GM18517 (cell line): ENCODE data around the gene DUSP15.
"Not testable (repeated sequence)": the region's sequence is repeated elsewhere in the genome, so short reads cannot be mapped to it uniquely, and the experiment has no call there.

Experiments used
- ATAC-seq: cut with Tn5 transposase; IDR thresholded peaks from one replicate; pipeline ENCODE4 v1.9.1; 2021; ENCODE audit warnings: mild to moderate bottlenecking, moderate library complexity; ENCODE audit not compliant: unreplicated experiment

The DUSP15 gene

DNA sequence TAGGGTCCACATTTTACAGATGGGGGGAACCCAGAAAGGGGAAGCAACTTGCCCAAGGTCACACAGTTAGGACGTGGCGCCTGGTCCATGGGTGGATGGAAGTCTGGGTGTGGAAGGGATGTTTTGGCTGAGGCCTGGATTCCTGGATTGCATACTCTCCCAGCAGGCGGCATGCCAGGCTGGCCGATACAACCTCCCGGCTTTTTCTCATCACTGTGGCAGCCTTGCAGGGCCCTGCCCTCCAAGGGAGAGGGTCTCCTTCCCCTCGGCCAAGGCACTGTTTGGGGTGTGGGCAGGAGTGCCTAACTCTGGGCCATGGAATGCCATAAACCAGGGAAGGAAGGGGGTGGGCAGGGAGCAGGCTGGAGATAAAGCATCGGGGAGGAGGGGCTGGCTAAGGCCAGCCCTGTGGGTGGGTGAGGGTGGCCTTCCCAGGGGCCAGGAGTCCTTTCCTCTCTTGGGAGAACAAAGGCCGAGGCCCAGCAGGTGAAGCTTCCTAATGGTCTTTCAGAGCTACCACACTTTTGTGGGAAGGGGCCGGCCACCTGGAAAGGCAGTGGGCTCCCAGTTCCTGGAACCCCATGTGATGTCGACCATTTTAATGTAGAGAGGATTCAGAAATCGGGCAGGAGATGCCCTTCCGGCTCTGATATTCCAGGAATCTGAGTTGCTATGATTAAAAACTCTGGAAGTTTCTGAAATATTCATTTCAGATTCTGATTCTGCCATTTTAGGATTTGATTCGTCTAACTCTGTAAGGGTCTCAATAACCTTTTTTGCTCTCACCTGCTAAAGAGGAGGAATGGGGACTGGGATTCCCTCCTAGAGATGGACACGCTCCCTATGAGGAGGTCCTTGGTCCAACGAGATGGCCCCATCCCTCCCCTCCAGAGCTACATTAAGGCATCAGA, 29.2 kb downstream of the DUSP15 start:
- no peak for ATAC-seq

DNA sequence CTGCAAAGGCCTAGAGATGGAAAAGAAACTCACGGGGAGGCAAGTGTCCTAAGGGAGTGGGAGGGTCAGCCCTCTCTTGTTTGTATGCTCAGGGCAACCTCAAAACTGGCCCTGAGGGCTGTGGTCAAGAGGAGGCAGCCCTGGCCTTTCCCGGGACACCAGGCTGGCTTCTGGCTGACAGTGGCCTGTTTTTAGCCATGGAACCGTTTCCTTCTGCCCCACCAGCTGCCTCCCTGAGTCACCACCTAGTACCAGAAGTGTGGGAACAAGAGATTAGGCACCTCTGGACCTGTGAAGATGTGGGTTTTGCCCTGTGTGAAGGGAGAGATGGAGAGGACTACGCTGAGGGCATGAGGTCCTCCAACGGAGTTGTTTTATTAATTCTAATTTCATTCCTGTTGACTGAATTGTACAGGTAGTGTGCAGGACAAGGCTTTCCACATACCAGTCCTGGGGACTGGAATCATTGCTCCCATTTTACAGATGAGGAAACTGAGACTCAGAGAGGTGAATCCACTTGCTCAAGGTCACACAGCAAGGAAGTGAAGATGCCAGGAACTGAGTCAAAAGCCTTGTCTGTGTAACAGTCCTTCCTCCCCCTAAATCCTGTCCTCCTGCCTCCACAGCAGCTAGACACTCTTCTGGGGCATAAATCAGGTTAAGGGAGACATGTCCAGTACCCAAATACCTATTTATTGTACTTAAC, 30.4 kb downstream of the DUSP15 start:
- ATAC-seq = no peak

DNA sequence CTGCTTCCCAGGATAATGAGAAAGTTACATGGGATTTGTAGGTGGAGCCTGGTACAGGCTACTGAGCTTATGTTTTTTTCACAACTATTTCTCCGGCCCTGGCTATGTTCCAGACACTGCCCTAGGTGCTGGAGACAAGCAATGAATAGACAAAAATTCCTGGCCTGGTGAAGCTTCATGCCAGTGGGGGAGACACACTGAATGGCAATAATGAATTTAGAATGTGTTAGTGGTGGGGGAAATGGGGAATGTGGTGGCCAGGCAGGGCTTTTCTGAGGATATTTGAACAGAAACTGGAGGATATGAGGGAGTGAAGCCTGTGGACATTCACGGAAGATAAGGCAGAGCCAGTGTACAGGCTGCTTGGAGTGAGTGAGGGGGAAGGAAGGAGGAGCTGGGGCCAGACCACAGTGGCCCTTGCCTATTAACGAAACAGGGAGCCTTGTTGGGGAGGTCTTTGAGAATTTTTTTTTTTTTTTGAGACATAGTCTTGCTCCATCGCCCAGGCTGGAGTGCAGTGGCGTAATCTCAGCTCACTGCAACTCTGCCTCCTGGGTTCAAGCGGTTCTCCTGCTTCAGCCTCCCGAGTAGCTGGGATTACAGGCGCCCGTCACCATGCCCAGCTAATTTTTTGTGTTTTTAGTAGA, 31.6 kb downstream of the DUSP15 start:
- ATAC-seq = no peak

DNA sequence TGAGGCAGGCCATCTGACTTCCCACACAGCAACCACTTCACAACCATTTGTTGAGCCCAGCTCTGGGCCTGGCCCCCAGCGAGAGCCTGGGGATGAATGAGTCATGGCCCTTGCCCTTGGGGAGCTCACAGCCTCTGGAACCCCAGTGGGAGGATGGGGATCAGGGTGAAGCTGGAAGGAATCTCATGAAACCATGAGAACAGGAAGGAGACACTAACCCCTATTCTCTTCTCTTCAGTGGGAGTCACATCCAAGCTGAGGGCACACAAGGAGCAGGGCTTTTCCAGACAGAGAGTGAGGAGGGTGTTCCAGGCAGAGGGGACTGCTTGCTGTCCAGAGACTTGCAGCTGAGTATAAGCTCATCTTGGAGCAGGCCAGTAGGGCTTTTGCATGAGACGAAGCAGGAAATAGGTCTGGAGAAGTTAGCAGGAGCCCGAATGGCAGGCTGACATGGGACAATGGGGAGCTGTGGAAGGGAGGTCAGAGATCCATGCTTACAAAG, 32.4 kb downstream of the DUSP15 start:
- no peak for ATAC-seq

DNA sequence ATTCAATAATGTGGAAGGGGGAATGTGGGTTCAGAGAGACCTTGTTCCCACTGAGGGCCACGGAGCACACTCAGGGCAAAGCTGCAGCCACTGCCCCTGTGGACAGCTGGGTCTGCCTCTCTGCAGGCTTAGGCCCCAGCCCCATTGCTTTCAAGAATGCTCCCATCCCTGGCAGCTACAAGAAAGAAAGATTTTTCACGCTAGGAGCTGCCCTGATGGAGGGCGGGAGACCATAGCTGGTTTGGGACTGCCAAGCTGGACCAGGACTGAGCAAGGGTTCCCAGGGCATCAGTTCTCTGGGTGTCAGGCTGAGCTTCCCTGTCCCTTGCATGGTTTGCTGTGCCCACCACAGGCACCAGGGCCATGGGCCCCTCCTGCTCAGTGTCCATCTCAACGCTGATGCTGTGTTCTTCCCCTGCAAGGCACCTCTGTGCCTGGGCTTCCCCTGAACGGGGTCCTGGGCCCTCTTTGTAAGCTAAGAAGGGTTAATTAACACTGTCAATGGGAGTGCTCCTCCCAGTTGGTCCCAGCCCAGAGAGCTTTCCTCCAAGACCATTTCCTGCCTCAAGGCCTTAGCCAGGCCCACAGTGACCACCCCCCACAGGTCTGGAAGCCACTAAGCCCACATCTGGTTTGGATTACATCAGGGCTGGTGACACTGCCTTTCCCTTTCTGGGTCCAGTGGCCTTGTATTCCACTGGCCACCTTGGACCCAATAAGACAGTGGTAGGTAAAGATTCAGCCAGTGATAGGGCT, 33.3 kb downstream of the DUSP15 start:
- no peak for ATAC-seq

DNA sequence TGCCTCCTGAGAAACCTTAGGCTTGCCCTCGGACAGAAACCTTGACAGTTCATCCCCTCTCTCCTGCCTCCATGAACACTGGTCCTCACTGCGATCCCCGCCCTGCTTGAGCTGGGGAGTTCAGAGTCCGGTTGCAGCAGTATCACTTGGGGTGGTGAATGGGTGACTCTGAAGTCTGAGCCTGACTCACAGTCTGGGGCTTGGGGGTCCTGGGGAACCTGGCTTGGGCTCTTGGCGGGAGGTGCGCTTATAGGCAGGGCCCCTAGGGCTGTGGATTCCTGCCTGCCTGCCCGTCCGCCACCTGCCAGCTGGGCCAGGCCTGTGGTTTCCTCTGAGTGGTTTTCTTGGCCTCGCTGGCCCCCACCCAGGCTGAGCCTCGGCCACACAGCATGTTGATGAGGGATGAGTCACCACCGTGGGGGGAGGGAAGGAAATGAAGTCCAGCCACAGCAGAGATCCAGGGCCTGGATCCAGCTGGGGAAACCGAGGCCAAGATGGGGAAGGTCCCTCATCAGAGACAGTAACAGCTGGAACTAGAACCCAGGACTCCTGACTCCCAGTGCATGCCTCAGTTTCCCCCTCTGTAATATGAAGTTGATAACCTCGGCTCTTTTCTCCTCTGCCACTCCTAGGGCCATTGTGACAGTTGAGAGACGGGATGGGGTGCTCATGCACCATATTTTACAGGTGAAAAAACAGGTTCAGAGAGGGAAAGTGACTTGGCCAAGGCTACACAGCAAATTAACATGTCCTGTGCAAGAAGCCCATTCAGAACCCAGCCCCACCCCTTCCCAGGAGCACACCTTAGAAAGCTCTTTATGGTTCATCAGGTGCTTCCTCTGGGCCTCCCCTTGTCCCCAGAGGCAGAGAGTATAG, 34.1 kb downstream of the DUSP15 start:
- ATAC-seq = no peak

DNA sequence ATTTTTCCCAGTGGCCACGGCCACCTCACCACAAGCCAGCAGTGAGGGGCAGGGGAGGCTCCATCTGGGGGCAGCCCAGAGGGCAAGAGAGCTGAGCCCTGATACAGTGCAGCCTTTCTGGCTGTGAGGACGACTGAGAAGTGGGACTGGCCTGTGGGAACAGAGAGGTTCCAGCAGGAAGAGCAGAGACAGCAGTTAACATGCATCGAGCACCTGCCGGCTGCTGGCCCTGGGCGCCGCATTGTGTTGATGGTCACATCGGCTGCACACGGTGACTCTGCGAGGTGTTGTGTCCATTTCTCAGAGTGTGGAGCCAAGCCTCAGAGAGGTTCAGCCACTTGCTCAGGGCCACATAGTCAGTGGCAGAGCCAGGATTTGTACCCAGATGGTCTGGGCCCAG, 34.8 kb downstream of the DUSP15 start:
- no peak for ATAC-seq

DNA sequence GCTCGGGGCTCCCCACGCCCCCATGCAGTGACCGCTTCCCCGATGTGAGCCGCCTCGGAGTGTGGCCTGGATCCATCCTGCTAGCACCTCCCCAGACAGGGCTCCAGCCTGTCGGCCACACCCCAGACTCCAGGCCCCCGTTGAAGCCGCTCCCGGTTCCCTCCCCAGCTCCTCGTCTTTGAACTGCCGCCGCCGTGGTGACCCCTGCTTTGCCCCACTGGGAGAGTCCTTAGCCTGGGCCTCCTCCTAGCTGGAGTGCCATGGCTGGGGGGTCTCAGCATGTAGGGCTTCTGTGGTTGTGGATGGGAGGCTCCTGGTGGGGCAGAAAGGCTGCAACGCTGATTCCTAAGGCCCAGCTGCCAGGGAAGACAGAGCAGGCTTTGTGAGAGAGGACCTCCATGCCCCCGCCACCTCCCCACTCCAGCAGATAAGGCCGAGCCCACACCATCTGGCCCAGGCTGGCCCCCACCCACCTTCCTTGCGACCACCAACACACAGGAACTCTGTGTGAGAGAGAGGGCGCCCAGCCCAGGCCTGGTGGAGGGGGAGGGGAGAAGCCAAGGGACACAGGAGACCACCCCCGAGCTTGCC, 36.3 kb downstream of the DUSP15 start:
- ATAC-seq = no peak

DNA sequence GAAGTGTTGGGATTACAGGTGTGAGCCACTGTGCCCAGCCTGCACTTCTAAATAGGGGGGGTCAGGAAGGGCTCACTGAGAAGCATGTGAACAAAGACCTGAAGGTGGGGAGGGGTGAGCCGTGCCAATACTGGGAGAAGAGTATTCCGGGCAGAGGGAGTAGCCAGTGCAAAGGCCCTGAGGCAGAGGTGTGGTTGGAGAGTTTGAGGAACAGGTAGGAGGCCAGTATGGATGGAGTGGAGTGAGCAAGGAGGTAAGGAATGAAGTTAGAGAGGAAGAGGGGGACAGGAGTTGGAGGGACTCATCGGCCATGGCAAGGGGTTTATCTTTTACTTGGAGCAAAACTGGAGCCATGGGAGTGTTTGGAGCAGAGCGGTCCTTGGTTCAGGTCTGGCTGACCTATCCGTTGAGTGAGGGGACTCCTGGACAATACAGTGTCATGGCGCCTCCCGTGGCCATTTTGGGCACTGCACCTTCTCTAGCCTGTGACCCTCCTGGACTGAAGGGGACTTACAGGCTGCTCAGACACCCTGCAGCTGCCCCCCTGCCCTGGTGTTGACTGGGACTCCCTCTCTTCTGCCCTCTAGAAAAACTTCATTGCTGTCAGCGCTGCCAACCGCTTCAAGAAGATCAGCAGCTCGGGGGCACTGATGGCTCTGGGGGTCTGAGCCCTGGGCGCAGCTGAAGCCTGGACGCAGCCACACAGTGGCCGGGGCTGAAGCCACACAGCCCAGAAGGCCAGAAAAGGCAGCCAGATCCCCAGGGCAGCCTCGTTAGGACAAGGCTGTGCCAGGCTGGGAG, 37.0 kb downstream of the DUSP15 start:
- ATAC-seq = no peak

DNA sequence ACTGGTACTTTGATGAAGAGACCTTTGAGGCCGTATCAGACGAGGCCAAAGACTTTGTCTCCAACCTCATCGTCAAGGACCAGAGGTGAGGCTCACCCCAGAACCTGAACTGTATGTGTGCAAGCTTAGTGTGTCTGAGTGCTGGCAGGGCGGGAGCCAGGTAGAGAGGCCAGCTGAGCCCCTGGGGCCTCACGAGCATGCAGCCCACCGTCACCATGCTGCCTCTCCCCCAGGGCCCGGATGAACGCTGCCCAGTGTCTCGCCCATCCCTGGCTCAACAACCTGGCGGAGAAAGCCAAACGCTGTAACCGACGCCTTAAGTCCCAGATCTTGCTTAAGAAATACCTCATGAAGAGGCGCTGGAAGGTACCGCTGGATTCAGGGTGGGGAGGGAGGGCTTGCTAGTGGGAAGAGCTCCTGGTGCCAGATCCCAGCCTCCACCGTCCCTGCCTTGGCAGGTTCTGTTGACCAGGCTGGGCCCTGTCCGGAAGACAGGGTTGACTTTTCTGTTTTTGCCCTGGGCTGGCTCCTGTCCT, 38.5 kb downstream of the DUSP15 start:
- no peak for ATAC-seq

DNA sequence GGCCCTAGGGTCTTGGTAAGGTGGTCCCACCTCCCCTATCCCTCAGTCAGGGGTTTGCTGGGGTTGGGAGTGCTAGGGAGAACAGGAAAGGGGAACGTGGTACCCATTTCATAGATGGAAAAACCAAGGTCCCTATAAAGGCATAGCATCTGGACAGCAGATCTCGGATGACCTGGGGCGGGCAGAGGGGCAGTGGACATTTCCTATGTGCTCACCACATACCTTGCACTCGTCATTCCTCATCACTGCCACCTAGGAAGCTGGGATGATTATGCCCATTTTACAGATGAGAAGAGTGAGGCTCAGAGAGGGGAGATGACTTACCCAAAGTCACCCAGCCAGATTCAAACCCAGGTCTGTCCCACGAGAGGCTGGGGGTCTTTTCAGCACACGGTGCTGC, 39.1 kb downstream of the DUSP15 start:
- ATAC-seq = no peak

DNA sequence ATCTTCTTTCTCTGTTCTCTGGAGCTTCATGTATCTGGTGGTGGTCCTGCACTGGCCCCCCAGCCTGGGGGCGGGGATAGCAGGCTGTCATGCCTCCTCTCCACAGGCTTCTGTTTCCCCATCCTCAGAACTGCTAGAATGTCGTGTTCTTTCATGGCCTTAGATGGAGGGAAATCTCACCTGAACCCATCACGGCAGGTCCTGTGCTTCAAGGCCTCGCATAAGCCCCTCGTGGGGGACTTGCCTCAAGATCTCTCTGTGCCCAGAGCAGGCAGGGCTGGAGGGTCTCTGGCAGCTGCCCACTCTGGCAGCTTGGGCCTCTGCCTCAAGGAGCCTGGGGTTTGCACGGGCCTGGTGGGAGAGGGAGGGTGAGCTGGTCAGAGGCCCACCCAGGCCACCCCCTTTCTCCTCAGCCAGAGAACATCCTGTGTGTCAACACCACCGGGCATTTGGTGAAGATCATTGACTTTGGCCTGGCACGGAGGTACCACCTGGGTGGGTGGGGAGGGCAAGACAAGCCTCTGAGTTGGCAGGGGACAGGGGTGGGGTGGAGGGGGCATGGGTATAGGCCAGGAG, 39.8 kb downstream of the DUSP15 start:
- no peak for ATAC-seq

DNA sequence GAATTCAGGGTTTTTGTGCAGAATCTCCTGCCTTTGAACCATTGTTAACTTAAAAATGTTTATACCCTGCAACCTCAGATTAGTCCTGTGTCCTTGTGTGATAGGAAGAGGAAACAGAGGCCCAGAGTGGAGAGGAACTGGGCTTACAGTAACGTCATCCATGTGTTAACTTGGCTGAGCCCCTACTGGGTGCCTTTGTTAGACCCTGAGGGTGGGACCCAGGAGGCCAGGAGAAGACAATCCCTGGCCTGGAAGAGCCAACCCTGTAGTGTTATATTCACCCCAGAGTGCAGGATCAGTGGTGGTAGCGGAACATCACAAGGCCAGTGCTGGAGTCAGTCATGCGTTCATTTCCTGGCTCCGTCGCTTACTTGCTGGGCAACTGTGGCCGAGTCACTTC, 40.6 kb downstream of the DUSP15 start:
- no peak for ATAC-seq

DNA sequence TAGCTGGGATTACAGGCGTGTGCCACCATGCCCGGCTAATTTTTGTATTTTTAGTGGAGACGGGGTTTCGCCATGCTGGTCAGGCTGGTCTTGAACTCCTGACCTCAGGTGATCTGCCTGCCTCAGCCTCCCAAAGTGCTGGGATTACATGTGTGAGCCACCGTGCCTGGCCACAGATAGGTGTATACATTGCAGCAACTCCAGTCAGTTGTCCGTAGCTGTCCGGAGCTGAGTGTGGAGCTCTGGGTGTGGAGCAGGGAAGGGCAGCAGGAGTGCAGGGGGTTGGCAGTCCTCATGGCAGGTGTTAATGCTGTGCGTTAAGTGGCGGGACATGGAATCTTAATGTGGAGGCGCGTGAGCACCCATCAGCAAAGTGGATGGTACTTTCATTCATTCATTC, 42.3 kb downstream of the DUSP15 start:
- not testable (repeated sequence) for ATAC-seq

DNA sequence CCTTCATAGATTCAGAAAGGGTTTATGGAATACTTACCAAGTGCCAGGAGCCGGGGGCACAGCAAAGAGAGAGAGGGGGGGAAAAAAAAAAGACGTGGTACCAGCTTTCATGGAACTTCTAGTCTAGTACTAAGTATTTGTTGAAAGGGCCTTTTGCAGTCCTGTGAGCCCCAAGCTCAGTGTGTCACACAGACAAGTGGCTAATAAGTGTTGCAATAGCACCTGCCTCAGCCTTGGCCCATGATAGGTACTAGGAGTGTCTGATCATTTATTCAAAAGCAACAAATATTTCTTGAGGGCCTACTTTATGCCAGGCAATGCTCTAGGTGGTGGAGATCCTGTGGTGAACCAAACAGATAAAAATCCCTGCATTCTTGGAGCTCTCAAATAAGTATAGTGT, 43.3 kb downstream of the DUSP15 start:
- ATAC-seq = no peak

DNA sequence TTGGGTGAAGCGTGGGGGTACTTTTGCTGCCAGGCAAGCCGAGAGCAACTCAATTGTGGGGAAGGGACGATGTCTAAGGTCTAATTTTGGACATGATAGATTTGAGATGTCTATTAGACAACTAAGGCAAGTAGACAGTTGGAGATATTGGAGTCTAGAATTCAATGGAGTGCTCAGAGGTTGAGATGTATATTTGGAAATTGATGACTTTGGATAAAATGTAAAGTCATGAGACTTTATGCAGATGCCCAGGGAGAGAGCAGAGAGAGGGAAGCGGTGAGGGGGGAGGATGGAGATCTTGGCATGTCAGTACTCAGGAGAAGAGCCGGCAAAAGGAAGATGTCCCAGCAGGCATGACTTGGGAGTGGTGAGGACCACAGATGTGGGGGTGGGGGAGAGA, 44.3 kb downstream of the DUSP15 start:
- ATAC-seq = no peak

DNA sequence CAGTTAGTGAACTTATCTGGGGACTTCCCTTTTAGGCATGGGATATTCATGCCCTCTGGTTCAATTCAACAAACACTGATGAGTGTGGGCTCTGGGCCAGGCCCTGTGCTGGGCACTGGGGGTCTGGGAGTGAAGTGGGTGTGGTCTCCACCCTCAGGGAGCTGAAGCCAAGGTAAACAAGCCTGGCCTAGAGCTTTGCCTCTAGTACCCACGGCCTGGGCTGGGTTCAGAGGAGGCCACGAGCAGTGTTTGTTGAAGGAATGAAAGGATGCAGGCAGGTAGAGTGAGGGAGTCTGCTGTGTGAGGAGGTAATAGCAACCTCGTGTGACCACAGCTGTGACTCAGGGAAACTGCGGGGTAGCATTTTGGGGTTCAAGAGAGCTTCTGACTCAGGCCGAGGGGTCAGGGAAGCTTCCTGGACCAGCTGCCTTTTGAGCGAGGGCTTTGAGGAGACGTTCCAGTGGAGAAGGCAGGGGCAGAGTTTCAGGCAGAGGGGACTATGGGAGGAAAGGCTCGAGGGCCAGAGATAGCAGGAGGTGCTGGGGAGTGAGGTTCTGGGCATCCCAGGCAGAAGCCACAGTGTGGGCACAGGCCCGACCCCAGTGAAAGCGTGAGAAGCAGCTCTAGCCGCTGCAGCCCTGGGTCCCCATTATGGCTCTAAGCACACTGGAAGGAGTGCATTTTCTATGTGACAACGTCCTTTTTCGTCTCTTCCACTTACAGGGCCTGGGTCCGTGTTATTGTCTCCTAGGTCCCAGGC, 45.6 kb downstream of the DUSP15 start:
- ATAC-seq = no peak
